HG03097 (cell line): ENCODE results near the gene TIPRL.

Source experiments
- ATAC-seq: cut with Tn5 transposase; IDR thresholded peaks from one replicate; pipeline ENCODE4 v1.9.1; 2021; ENCODE audit not compliant: unreplicated experiment, low FRiP score

The TIPRL gene

GRCh38 chr1:168243636-168244212 lies 65.0 kb downstream of the TIPRL start:
- no peak for ATAC-seq

DNA sequence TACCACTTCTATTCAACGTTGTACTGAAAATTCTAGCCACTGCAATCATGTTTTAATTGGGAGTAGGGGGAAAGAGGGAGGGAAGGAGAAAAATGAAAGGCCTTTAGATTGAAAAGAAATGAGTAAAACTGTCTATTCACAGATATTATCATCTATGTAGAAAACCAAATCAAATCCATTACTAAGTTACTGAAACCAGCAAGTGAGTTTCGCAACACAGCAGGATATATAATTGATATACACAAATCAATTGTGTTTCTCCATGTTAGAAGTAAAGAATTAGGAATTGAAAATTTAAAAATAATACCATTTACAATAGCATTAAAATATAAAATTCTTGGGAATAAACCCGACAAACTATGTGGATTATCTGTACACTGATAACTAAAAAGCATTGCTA lies 66.3 kb downstream of the TIPRL start:
- no peak for ATAC-seq

DNA sequence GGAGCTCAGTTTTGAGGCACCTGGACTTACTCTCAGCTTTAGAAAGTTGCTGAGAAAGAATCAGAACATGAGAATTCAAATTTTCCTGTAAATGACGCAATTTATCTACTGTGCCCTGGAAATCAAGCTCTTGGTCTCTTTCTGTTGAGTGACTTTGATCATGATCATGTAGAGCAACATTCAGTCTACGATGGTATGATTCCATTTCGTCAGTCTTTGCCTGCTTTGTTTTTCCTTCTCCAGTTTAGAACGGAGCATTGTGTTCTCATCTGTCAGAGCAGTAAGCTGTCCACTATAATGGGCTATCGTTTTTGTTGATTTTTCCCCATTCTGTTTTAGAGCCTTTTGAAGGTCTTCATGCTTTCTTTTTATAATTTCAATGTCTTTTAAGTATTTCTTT lies 67.7 kb downstream of the TIPRL start:
- ATAC-seq = no peak
